Measurements from ENCODE around the gene NUP210L. TPM values are rescaled to one million over a fixed set of nuclear protein-coding genes. Genes with fewer than 3 reads are reported as not detected.
A peak's percentile ranks its signal among the peaks of the same experiment; 100 is the strongest.

The NUP210L gene
- total RNA-seq, 1 donor from 2014 or later, result 0.04 TPM

DNA sequence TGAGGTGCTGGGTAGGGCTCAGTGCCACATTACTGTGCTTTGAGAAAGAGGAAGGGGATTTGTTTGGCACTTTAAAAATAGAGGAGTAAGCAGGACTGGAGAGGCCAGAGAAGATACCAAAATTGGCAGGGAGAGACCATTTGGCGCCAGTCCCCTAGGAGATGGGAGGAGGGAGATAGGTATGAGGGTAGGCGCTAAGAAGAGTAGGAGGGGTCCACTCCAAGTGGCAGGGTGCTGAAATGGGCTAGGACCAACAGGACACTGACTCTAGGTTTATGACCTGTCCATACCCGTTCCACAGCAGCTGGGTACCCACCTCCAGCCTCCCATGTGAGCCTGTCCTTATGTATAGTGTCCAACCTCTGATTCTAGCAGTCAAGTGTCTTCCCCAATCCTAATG is 195.4 kb downstream of the NUP210L start:
- Mint-ChIP-seq H3K4me1 (peaks cover 44% of the 10 kb centered on the region), H3K9me3 (no peaks in the 10 kb centered on the region), H3K4me3 (no peak overlapping the region), H3K27ac (peak overlapping the region; percentile 98), H3K36me3 (peaks cover 6% of the 10 kb centered on the region), H3K27me3 (ENCODE audit: low read depth) (no peaks in the 10 kb centered on the region)
- no peak for DNase-seq (ENCODE audit: low spot score in 2 of 2, unreplicated experiment in 2 of 2)
- TF ChIP-seq, protein P1, sequence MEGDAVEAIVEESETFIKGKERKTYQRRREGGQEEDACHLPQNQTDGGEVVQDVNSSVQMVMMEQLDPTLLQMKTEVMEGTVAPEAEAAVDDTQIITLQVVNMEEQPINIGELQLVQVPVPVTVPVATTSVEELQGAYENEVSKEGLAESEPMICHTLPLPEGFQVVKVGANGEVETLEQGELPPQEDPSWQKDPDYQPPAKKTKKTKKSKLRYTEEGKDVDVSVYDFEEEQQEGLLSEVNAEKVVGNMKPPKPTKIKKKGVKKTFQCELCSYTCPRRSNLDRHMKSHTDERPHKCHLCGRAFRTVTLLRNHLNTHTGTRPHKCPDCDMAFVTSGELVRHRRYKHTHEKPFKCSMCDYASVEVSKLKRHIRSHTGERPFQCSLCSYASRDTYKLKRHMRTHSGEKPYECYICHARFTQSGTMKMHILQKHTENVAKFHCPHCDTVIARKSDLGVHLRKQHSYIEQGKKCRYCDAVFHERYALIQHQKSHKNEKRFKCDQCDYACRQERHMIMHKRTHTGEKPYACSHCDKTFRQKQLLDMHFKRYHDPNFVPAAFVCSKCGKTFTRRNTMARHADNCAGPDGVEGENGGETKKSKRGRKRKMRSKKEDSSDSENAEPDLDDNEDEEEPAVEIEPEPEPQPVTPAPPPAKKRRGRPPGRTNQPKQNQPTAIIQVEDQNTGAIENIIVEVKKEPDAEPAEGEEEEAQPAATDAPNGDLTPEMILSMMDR (IDR thresholded peaks at IDR 0.05; ENCODE audit: unreplicated experiment), result no peak

DNA sequence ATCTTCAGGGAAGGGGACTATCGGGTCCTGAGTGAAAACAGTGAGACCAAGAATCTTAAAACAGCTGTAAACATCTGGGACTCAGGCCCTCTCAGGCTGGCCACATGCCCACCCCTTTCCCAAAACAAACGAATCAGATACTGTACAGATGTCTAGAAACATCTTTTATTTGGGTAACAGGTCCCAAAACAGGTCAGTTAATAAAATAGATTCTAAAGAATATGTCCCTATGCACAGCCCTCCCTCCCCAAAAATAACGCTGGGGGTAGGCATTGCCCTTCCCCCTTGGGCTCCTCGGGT is 196.0 kb downstream of the NUP210L start:
- Mint-ChIP-seq H3K27ac (peak overlapping the region; percentile 98), H3K4me3 (peak overlapping the region; percentile 94), H3K9me3 (no peaks in the 10 kb centered on the region), H3K27me3 (ENCODE audit: low read depth) (no peaks in the 10 kb centered on the region), H3K4me1 (peaks cover 40% of the 10 kb centered on the region), H3K36me3 (peaks cover 6% of the 10 kb centered on the region)
- TF ChIP-seq, protein P1 (IDR thresholded peaks at IDR 0.05; ENCODE audit: unreplicated experiment), result no peak
- no peak for DNase-seq (ENCODE audit: low spot score in 2 of 2, unreplicated experiment in 2 of 2)

DNA sequence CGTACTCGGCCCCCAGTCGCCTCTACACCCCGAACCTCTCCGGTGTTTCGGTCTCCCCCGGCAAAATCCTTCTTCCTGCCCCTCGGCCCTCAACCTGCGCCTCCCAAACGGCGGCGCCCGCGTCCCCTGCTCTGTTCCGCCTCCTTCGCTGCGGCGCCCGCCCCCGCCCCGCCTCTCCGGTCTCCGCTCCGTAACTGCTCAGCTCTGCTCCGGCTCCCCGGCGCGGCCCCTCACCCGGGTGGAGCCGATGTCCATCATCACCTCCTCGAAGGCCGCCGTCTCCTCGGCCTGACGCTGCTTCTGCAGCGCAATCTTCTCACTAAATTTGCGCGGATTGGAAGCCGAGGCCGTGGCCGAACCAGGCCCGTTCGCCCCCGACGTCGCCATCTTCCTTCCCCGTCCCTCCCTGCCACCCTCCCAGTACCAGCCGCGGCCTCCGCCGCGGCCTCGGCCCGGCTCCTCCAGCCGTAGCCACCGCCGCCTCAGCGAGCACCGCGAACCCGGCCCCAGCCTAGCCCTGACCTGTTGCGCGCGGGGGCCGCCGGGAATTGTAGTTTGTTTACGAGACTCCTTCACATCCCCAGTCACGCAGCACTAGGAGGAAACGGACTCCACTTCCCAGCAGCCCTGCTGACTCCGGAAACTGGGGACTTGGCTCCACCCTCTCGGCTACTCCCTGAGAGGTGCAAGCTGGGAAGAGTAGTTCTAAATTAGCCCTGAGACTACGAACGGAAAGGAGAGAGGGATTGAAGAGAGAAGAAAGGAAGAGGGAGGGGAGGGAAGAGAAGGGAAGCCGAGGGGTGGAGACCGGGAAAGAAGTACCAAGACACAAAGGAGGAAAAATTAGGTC is 196.5 kb downstream of the NUP210L start, which contains the start of gene CRTC2:
CRTC2 (minus strand) TSS at position 502 of the 850 bp plus-strand sequence; CDS start at position 387, 115 bp downstream.
- peak within 1 kb of the TSS; percentile 98 for H3K27ac Mint-ChIP-seq
- no peaks in the 10 kb centered on the region for H3K9me3 Mint-ChIP-seq
- H3K4me1 Mint-ChIP-seq, result peaks cover 40% of the 10 kb centered on the region
- TF ChIP-seq, protein P1 (IDR thresholded peaks at IDR 0.05; ENCODE audit: unreplicated experiment), result no peak
- peak within 1 kb of the TSS; percentile 94 for H3K4me3 Mint-ChIP-seq
- no peaks in the 10 kb centered on the region for H3K27me3 Mint-ChIP-seq (ENCODE audit: low read depth)
- DNase-seq (ENCODE audit: low spot score in 2 of 2, unreplicated experiment in 2 of 2), result peak; percentile 93
- peaks cover 6% of the 10 kb centered on the region for H3K36me3 Mint-ChIP-seq

DNA sequence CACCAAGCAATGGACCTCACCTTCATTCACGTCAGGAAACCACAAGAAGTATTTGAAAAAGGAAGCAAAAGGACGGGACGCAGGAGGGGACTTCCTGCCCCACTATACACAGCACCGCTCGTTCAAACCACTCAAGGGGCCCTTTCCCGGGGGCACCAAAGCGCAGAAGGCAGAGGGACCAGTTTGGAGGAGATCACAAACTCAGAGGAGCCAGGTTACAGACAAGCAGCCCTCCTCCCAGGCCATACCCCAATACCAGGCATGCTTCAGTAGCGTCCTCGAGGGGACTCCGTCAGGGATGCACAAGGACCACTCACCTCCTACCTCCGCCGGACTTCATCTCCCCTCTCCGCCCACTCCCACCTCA is 197.1 kb downstream of the NUP210L start:
- H3K9me3 Mint-ChIP-seq, result no peaks in the 10 kb centered on the region
- peak overlapping the region; percentile 98 for H3K27ac Mint-ChIP-seq
- H3K4me1 Mint-ChIP-seq, result peaks cover 38% of the 10 kb centered on the region
- TF ChIP-seq, protein P1 (IDR thresholded peaks at IDR 0.05; ENCODE audit: unreplicated experiment), result no peak
- H3K27me3 Mint-ChIP-seq (ENCODE audit: low read depth), result no peaks in the 10 kb centered on the region
- H3K4me3 Mint-ChIP-seq, result peak overlapping the region; percentile 94
- no peak for DNase-seq (ENCODE audit: low spot score in 2 of 2, unreplicated experiment in 2 of 2)
- H3K36me3 Mint-ChIP-seq, result peaks cover 6% of the 10 kb centered on the region

DNA sequence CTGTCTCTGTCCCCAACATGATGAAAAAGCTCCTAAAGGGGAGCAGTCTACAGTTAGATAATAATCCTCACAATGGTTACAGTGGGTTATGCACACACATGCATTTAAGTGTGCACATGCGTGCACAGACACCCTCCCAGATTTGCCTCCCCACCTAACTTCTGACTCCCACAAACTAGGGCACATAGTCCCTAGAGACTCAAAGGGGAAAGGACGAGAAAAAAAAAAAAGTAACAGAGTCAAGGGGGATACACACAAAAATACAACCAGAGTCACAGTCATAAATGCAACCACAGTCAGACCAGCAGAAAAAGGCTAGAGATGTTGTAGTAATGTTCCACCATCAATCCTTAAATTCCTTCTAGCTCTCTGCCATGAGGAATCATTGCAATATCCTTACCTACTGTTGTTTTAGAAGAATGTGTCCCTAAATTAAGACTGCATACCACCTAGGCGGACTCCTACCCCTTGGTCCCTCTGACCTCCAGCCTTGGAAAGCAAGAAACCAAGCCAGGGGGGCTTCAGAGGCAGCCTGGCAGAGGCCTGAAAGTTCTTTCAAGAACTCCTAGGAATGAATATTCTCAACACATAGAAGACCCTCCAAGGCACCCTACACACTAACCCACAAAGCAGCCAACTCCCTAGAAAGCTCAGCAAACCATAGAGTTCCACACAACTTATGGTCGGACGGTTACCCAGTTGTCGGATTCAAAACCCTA is 197.7 kb downstream of the NUP210L start:
- no peak for DNase-seq (ENCODE audit: low spot score in 2 of 2, unreplicated experiment in 2 of 2)
- TF ChIP-seq, protein P1 (IDR thresholded peaks at IDR 0.05; ENCODE audit: unreplicated experiment), result no peak
- H3K27ac Mint-ChIP-seq, result peak overlapping the region; percentile 98

More for the DNA sequence above, 197.7 kb downstream of the NUP210L start:
- Mint-ChIP-seq H3K27me3 (ENCODE audit: low read depth) (no peaks in the 10 kb centered on the region), H3K36me3 (peaks cover 6% of the 10 kb centered on the region), H3K4me1 (peaks cover 32% of the 10 kb centered on the region), H3K4me3 (peak overlapping the region; percentile 94), H3K9me3 (no peaks in the 10 kb centered on the region)

Data from mesothelial cell of epicardium (in vitro differentiated cells).